MM.1S (cell line): Measurements from ENCODE around the gene AHCYL2.

Experiments
- EZH2 ChIP-seq: fragments of 300-600 bp; sonication (generic); optimal IDR thresholded peaks from 2 replicates; pipeline ENCODE3; 2017; ENCODE audit warnings: low read depth, mild to moderate bottlenecking, antibody characterized with exemption, low read length, mixed read lengths
- EZH2phosphoT487 ChIP-seq: fragments of 300-600 bp; sonication (generic); IDR thresholded peaks from 2 replicates; pipeline ENCODE4 v1.6.1; 2018; ENCODE audit warnings: antibody characterized with exemption, low read length
- TF ChIP-seq, protein P1 (sequence below): fragments of 300-600 bp; sonication (generic); IDR thresholded peaks from 2 replicates; pipeline ENCODE4 v1.5.1; 2016; ENCODE audit warnings: antibody characterized with exemption, low read length, mixed read lengths

DNA sequence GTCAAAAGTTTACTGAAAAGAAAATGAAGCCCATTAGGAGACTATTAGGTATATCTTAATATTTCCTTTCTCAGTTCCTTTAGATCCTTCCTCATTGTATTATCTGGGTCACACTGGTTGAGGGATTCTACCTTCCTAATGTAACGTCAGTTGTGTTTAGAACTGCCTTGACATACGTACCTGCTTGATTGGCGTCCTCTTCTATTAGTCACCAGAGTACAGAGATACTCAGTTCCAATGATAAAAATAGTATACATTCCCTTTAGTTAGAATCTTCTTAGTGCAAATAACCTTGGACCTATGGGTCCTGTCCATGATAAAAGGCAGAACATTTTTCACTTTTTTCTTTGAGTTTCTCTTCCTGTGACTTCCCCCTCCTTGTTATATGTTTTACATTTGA, 45.2 kb downstream of the AHCYL2 start:
- TF ChIP-seq, protein P1, sequence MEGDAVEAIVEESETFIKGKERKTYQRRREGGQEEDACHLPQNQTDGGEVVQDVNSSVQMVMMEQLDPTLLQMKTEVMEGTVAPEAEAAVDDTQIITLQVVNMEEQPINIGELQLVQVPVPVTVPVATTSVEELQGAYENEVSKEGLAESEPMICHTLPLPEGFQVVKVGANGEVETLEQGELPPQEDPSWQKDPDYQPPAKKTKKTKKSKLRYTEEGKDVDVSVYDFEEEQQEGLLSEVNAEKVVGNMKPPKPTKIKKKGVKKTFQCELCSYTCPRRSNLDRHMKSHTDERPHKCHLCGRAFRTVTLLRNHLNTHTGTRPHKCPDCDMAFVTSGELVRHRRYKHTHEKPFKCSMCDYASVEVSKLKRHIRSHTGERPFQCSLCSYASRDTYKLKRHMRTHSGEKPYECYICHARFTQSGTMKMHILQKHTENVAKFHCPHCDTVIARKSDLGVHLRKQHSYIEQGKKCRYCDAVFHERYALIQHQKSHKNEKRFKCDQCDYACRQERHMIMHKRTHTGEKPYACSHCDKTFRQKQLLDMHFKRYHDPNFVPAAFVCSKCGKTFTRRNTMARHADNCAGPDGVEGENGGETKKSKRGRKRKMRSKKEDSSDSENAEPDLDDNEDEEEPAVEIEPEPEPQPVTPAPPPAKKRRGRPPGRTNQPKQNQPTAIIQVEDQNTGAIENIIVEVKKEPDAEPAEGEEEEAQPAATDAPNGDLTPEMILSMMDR, result no peak
- TF ChIP-seq EZH2phosphoT487 (no peak), EZH2 (no peak)
